ENCODE results near the gene CRIP3. TPM values are rescaled to one million over a fixed set of nuclear protein-coding genes. Genes with fewer than 3 reads are reported as not detected.

Gene CRIP3
- total RNA-seq, 1 experiment from 2014 or later = 5.7 TPM

- intact Hi-C loops (cut with micrococcal nuclease; ENCODE audit: unreplicated experiment) = no loop called here
- no TSS peak for BruUV-seq (replicated peaks)
- no peaks in the 10 kb centered on the region for H4K20me1 ChIP-seq (ENCODE audit: insufficient read depth)
- H3K4me1 ChIP-seq (replicated peaks; ENCODE audit: insufficient read depth) = no peaks in the 10 kb centered on the region
- no peaks in the 10 kb centered on the region for H3K27me3 ChIP-seq (ENCODE audit: insufficient read depth, low read depth)
- H2AFZ ChIP-seq = no peak overlapping the region
- H3K79me2 ChIP-seq (ENCODE audit: low read depth) = no peaks in the 10 kb centered on the region
- CTCF ChIA-PET = interaction anchor here (0.6 kb wide), 1 partner anchor 160 kb away, joined by 4 read pairs; no protein-coding TSS in a partner anchor
- no peaks in the 10 kb centered on the region for H3K9me2 ChIP-seq (ENCODE audit: insufficient read depth)
- no peaks in the 10 kb centered on the region for H3K36me3 ChIP-seq (ENCODE audit: low read depth)
- no peak for DNase-seq
- POLR2A ChIA-PET (ENCODE audit: unreplicated experiment) = no interaction called here
- H3K4me3 ChIP-seq = no peak overlapping the region
- H3K27ac ChIP-seq = no peak overlapping the region
- H3F3A ChIP-seq (ENCODE audit: insufficient read depth, low read depth) = no peaks in the 10 kb centered on the region
- TF ChIP-seq CTCF (conservative IDR thresholded peaks at IDR 0.05) = no peak
- TF ChIP-seq EZH2 (IDR thresholded peaks at IDR 0.05; ENCODE audit: low read depth) = no peak
- no peaks in the 10 kb centered on the region for H3K9me3 ChIP-seq (ENCODE audit: insufficient read depth, low read depth)
- H3K4me2 ChIP-seq = no peak overlapping the region
Observed at GRCh38 chr6:43292341-43292740, 16.3 kb downstream of the CRIP3 start.

GRCh38 chr6:43291708-43292107 is 16.9 kb downstream of the CRIP3 start:
- Histone ChIP-seq H2AFZ (no peak overlapping the region), H3F3A (ENCODE audit: insufficient read depth, low read depth) (no peaks in the 10 kb centered on the region), H3K36me3 (ENCODE audit: low read depth) (no peaks in the 10 kb centered on the region), H3K9me2 (ENCODE audit: insufficient read depth) (no peaks in the 10 kb centered on the region), H3K4me3 (no peak overlapping the region), H3K9me3 (ENCODE audit: insufficient read depth, low read depth) (no peaks in the 10 kb centered on the region), H3K27ac (no peak overlapping the region), H3K4me1 (replicated peaks; ENCODE audit: insufficient read depth) (no peaks in the 10 kb centered on the region), H3K79me2 (ENCODE audit: low read depth) (no peaks in the 10 kb centered on the region), H3K27me3 (ENCODE audit: insufficient read depth, low read depth) (no peaks in the 10 kb centered on the region), H4K20me1 (ENCODE audit: insufficient read depth) (no peaks in the 10 kb centered on the region), H3K4me2 (no peak overlapping the region)
- CTCF ChIA-PET = interaction anchor here (0.6 kb wide), 1 partner anchor 160 kb away, joined by 4 read pairs; no protein-coding TSS in a partner anchor
- TF ChIP-seq CTCF (conservative IDR thresholded peaks at IDR 0.05) (no peak), EZH2 (IDR thresholded peaks at IDR 0.05; ENCODE audit: low read depth) (no peak)
- no TSS peak for BruUV-seq (replicated peaks)
- intact Hi-C loops (cut with micrococcal nuclease; ENCODE audit: unreplicated experiment) = no loop called here
- POLR2A ChIA-PET (ENCODE audit: unreplicated experiment) = no interaction called here
- no peak for DNase-seq

- BruUV-seq (replicated peaks) = no TSS peak
- ChIA-PET CTCF (no interaction called here), POLR2A (ENCODE audit: unreplicated experiment) (no interaction called here)
Observed at GRCh38 chr6:43290905-43291355, 17.7 kb downstream of the CRIP3 start.

GRCh38 chr6:43290339-43290904 is 18.2 kb downstream of the CRIP3 start:
- Histone ChIP-seq H3K9me2 (ENCODE audit: insufficient read depth) (no peaks in the 10 kb centered on the region), H3K9me3 (ENCODE audit: insufficient read depth, low read depth) (no peaks in the 10 kb centered on the region), H3K27ac (no peak overlapping the region), H3K36me3 (ENCODE audit: low read depth) (no peaks in the 10 kb centered on the region), H3F3A (ENCODE audit: insufficient read depth, low read depth) (no peaks in the 10 kb centered on the region), H2AFZ (no peak overlapping the region), H3K4me1 (replicated peaks; ENCODE audit: insufficient read depth) (no peaks in the 10 kb centered on the region), H4K20me1 (ENCODE audit: insufficient read depth) (no peaks in the 10 kb centered on the region), H3K4me3 (no peak overlapping the region), H3K79me2 (ENCODE audit: low read depth) (no peaks in the 10 kb centered on the region), H3K27me3 (ENCODE audit: insufficient read depth, low read depth) (no peaks in the 10 kb centered on the region), H3K4me2 (no peak overlapping the region)
- intact Hi-C loops (cut with micrococcal nuclease; ENCODE audit: unreplicated experiment) = no loop called here
- no TSS peak for BruUV-seq (replicated peaks)
- DNase-seq = no peak
- no peak for TF ChIP-seq CTCF (conservative IDR thresholded peaks at IDR 0.05)
- TF ChIP-seq EZH2 (IDR thresholded peaks at IDR 0.05; ENCODE audit: low read depth) = no peak
- ChIA-PET POLR2A (ENCODE audit: unreplicated experiment) (no interaction called here), CTCF (no interaction called here)

More at GRCh38 chr6:43290905-43291355, 17.7 kb downstream of the CRIP3 start:
- no peaks in the 10 kb centered on the region for H4K20me1 ChIP-seq (ENCODE audit: insufficient read depth)
- no peaks in the 10 kb centered on the region for H3K36me3 ChIP-seq (ENCODE audit: low read depth)
- H3K27ac ChIP-seq = no peak overlapping the region
- no peaks in the 10 kb centered on the region for H3K79me2 ChIP-seq (ENCODE audit: low read depth)
- TF ChIP-seq EZH2 (IDR thresholded peaks at IDR 0.05; ENCODE audit: low read depth) = no peak
- no peaks in the 10 kb centered on the region for H3K27me3 ChIP-seq (ENCODE audit: insufficient read depth, low read depth)
- intact Hi-C loops (cut with micrococcal nuclease; ENCODE audit: unreplicated experiment) = no loop called here
- no peaks in the 10 kb centered on the region for H3F3A ChIP-seq (ENCODE audit: insufficient read depth, low read depth)
- H3K4me3 ChIP-seq = no peak overlapping the region
- no peaks in the 10 kb centered on the region for H3K4me1 ChIP-seq (replicated peaks; ENCODE audit: insufficient read depth)
- no peaks in the 10 kb centered on the region for H3K9me3 ChIP-seq (ENCODE audit: insufficient read depth, low read depth)
- no peaks in the 10 kb centered on the region for H3K9me2 ChIP-seq (ENCODE audit: insufficient read depth)
- DNase-seq = no peak
- H3K4me2 ChIP-seq = no peak overlapping the region
- no peak overlapping the region for H2AFZ ChIP-seq

All from PC-9 (cell line).